Endothelial cell of hepatic sinusoid (primary cell): ENCODE results near the gene LDLRAD4.
"Not testable (repeated sequence)": the region's sequence is repeated elsewhere in the genome, so short reads cannot be mapped to it uniquely, and the experiment has no call there.

ENCODE experiments used
- in situ Hi-C: cut with HindIII; loops from 2 replicates; pipeline ENCODE4 v1.10.0; 2017; ENCODE audit warnings: low sequenced_read_pairs

Gene LDLRAD4

DNA sequence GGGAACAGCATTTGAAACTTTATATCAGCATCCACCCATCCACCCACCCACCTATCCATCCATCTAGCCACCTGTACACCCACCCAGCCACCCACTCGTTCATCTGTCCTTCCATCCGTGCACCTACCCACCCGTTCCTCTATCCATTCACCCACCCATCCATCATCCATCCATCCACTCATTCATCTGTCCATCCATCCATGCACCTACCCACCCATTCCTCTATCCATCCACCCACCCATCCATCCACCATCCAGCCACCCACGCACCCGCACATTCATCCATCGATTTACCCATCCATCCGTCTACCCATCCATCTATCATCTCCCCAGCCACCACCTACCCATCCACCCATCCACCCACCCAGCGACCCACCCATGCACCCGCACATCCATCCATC, 24.8 kb downstream of the LDLRAD4 start:
- in situ Hi-C loops: no loop called here

DNA sequence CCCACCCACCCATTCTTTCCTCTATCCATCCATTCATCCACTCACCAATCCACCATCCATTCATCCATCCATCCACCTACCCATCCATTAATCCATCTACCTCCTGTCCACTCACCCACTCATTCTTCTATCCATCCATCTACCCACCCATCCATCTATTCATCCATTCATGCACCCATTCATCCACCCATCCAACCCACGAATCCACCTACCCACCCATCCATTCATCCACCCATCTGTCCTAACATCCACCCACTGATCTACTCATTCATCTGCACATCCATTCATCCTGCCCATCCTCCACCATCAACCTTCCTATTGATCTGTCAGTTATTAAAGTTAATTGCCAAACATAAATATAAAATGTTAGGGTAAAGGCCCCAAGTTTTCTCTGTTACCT, 25.6 kb downstream of the LDLRAD4 start:
- in situ Hi-C loops: no loop called here

DNA sequence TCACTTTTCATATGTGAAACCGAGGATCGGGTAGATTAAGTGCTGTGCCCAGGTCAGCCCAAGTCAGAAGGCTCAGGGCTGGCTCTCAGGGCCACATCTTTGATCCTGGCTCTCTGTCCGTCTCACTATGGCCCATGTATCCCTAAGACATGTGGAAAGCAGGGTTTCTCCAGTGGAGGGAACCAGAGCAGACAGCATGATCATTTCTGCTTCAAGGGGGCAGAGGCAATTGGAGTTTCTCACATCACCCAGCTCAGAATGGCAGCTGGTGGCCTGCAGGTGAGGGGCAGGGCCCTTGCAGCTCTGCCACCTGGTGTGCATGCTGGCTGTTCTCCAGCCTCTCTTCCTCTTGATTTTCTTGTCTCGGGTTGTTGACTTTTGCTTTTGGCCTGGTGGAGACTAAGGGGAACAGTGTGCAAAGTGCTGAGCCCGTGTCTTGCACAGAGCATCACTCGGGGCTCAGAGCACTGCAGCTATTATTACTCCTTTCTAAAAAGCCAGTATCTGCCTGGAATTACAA, 27.0 kb downstream of the LDLRAD4 start:
- in situ Hi-C loops: no loop called here

DNA sequence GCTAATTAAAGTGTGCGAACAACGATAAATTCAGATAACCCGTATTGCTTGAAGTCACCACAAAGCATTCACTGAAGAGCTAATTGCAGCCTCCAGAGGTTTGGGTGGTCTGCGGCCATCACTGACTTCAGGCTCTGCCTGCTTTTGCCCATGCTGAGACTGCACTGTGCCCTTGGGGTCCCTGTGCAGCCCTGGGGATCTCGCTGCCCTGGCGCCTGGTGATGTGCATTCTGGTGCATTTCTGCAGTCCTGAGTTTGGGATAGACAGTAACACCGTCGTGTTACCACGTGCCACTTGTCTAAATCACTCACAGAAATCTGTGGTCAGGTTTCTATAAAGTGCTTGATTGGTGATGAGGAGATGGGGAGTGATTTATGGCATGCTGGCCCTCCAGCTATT, 27.6 kb downstream of the LDLRAD4 start:
- in situ Hi-C loops: no loop called here

DNA sequence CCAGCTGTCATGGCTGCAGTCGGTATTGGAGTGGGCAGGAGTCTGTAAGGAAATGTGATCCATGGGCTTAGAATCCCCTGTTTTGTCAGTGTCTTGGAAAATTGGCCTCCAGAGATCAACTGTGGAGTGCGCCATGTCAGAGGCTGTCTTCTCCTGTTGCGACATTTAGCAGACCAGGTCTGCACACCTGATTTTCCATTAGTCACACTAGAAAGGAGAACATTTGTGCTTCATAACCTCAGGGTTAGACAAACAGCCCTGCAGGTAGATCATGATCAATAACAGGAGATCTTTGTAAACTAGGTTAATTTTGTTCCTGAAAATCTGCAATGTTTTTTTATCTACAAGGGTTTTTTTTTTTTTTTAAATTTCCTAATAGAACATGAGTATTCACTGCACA, 28.0 kb downstream of the LDLRAD4 start:
- in situ Hi-C loops: no loop called here

DNA sequence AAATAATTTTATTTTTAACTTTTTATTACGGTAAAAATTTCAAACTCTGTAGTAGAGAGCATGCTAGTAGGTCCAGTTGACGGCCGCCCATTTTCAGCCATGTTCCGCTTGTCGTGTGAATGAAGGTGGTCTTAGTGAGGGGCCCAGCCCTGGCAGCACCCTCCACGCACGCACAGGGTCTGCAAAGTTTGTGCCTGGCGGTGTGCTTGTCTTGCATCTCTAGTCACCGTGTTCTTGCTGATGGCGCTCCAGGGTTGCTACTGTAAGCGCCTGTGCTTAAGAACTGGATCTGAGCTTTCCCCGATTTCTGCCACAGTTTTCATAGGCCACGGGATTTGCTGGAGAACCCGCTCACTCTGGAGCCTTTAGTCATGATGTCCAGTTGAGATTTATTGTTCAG, 28.9 kb downstream of the LDLRAD4 start:
- in situ Hi-C loops: no loop called here

DNA sequence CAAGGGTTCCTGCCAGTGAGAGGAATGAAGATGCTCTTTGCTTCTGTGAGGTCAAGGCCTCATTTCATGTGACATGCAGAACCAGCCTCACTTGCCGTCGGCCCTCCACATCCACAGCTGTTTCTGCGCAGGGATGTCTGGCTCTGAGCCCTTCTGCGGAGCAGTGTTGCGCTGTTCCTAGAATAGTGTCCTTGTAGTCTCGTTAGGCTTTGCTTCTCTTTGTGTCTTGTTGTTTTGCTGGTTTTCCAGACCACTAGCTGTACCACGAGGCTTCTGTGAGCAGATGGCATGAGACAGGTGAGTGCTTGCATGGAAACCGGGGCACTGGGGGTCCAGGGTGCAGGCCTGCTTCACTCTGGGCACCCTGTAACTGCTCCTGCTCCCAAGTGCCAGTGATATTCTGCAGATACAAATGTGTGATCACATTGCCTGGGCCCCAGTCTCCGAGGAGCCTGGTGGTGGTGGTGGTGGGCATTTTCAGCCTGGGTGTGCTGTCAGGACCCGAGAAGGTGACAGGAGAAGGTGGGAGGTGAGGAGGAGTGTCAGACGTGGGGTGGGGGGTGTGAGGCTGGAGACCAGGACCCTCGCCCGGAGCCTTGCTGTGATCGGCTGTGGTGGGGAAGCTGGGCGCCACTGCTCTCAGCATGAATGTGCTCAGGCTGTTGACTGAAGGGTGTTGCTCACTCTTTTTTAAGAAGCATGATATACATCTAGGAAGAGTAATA, 34.3 kb downstream of the LDLRAD4 start:
- in situ Hi-C loops: no loop called here

DNA sequence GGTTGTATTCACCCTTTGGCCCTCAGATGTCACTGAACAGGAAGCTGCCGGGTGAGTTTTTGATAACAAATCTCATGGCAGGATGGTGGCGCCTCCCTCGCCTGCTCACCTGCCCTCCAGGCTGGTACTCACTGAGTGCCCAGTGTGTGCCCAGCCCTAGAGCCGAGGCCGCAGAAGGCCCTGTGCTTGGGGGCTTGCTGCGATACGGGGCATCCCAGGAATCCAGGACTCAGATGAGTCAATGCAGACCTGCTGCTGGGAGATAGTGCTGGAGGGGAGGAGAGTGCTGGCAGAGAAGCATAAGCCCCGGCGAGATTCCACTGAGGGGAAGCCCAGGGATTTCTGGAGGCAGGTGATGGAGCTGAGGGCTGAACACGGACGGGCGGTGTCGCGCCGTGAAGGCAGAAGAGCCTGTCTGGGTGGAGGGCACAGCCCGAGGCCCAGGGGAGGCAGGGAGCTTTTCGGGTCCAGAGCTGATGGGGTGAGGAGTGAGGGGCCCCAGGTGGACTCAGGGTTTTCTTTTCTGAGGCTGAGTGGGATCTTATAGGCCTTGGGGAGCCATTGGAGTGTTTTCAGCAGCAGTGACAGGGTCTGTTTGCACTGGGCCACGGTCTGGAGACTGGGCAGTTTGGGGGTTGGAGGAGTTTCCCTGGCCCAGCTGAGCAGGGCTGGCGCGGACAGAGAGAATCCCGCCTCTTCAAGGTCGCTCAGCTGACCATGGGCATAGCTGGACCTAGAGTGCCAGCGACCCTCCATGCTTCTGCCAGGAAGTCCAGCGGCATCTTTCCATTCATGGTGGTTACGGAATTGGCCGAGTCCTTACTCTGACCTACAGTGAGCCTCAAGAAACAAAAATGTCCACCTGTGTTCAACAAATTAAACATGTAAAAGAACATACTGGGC, 35.5 kb downstream of the LDLRAD4 start:
- in situ Hi-C loops: no loop called here

DNA sequence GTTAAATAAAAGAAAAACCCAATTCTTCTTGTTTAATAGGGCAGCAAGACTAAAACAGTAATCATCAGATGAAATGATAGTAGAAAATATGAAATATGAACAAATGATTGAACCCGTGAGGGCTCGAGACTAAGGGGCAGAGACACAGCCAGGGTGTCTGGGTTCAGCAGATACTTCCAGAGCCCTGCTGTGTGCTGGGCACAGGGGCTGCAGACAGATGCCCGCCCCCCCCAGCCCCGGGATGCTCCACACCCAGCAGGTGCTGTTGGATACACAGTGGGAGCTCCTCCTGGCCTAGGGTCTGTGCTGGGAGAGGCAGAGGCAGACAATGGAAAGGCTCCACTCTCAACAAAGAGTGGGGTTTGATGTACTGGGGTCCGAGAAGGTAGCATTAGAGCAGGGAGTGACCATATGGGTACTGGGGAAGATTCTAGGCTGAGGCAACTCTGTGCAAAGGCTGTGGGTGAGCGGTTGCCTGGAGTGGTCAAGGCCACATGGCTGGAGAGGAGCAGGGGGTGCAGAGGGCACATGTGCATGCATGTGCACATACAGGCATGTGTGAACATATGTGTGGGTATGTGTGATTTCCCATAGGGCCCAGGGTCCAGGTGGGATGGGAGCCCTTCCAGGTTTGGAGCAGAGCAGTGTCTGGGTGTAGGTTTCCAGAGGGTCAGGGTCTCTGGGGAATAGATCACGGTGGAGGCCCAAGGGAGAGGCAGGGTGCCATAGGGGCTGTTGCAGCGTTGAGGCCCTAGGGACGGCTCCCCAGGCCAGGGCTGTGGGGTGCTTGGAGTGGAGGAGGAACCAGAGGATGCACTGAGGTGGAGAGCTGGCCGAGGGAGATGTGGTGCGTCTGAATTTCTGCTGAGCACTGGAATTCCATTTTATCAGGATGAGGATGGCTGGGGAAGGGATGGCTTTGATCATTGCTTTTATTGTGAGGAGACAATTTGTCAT, 36.7 kb downstream of the LDLRAD4 start:
- in situ Hi-C loops: no loop called here

DNA sequence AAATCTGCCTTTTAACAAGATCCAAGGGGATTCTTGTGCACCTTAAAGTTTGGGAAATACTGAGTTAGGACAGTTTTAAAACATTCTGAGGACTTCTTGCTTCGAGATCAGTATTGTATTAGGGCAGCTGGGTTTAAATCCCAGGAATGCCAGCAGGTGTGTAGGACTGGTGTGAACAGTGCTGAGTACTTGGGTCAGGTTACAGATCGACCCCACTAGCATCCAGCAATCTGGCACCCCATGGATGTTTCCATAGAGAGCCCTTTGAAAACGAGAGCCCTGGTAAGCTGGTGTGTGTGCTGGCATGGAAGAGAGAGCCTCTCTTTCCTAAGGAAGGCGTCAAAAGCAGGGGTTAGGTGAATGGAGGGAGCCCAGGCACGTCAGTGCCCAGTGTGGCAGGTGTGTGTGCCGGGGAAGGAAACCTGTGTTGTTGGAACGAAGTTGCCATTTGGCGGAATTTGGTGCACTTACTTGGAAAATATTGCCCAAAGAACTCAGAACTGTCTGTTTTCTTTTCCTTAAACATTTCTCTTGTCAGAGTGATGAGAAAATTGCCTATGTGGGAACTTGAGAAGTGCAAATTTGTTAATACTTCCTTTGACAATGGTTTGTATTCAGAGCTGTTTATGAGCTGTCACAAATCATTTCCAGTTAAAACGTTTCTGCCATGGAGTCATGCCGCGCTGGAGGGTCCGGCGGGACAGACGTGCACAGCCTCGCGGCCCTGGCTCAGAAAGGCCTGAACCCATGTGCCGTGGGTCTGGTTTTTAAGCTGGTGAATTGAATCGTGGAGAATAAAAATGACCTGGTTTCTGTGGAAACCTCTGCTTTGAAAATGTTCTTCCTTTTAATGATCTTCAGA, 38.1 kb downstream of the LDLRAD4 start:
- in situ Hi-C loops: no loop called here

DNA sequence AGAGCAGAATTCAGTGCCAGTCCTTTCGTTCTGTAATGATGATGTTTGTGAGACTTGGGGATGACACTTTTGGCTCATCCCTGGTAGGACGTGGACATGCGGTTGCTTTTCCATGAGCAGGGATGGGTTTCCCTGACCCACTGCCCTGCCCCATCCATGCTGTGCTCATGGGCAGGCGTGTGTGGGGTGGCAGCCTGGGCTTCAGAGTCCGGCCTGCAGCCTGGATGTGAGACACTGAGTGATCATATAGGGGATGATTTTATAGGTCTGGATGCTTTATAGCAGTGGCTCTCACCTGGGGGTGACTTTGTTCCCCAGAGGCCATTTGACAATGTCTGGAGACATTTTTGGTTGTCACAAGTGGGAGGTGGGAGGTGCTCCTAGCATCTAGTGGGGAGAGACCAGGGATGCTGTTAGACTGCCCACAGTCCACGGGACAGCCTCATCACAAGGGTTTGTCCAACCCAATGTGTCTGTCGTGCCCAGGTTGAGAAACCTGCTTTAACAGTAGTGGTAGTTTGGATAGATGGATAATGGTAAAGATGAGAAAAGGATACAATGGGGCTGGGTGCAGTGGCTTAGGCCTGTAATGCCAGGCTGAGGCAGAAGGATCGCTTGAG, 38.9 kb downstream of the LDLRAD4 start:
- in situ Hi-C loops: no loop called here

DNA sequence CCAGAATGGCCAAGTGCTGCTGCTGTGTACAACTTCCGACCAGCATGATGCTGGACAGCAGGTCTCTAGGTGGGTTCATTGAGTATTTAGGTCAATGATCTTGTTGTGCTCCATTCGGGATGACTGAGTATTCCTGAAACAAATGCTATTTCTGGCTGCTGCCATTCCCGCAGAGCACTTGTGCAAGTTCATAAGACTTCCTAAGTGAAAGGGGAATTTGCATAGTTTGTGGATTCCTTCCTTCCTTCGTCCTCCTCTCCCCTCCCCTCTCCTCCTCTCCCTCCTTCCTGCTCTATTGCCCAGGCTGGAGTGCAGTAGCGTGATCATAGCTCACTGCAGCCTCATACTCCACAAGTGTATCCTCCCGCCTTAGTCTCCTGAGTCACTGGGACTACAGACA, 40.4 kb downstream of the LDLRAD4 start:
- in situ Hi-C loops: no loop called here

DNA sequence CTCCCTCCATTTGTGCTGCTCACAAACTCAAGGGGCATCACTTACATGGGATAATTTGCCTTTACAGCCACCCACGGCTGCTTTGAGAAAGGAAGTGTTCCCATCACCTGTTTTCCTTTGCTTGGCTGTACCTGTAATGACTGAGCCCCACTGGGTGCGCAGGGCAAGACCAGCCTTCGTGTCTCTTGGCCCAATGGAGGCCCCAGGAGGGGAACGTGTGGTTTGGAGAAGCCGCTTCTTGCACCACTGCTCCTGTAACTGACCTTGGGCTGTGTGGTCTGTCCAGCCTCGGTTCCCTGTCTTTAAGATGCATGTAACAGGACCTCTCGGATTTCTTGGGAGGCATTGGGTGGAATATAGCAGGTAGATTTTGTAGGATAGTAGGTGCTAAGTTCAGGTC, 41.1 kb downstream of the LDLRAD4 start:
- in situ Hi-C loops: no loop called here

DNA sequence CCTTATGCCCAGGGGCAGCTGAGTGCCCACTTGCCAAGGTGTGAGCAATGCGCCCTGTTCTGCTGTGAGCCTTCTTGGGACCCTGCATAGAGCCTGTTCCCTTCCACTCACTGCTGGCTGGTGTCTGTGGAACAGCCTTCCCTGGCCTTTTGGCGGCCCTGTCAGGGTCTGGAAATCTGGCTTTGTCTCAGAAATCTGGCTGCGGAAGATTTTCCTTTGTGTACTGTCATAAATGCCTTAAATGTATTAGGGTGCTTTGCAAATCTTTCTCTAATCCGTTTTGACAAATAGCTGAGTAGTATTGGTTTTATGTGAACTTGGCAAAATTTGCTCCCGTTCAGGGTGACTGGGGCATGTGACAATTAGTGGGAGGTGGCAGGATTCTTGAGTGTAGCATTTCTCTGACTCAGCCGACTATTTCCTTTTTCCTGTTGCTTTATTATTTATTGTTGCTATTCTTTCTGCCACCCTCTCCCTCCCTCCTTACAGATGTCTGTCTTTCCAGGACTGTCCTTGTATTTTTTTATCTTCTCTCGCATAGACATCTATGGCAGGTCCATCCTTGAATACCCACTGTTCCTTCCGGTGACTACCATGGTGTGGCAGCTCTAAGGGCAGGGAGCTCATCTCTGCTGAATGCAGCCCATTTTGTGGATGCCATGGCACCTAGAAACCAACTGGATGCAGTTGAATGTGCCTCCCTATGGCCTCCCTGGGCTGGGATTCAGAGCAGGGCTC, 41.8 kb downstream of the LDLRAD4 start:
- in situ Hi-C loops: no loop called here

DNA sequence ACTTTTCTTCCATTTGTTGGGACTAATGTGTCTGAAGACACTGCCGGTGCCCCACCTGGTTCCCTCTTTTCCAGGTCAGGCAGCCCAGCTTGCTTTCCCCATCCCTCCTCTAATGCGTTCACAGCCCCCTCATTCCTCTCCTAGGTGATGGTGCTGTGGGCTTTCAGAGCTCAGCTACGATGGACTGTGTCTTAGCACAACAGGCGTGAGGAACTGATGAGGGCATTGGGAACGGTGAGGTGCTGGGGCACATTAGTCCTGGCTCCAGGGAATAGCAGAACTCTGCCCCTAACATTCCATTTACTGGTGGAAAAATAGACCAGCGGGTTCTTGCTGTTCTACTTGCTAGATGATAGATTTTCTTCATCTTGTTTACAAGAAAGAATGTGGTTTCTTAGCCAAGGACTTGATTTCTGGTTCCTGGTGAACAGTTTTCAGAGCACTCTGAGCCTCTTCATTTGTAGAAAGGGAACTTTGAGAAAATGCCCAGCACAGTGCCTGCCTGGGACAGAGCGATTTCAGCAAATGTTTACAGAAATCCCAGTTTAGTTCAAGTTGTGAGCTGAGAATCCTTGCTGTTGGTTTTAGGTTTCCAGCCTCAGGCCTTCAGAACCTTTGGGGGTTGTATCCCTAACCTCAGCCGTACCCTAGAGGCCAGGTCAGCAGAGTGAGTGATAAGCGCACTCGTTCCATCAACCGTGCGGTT, 42.5 kb downstream of the LDLRAD4 start:
- in situ Hi-C loops: no loop called here

DNA sequence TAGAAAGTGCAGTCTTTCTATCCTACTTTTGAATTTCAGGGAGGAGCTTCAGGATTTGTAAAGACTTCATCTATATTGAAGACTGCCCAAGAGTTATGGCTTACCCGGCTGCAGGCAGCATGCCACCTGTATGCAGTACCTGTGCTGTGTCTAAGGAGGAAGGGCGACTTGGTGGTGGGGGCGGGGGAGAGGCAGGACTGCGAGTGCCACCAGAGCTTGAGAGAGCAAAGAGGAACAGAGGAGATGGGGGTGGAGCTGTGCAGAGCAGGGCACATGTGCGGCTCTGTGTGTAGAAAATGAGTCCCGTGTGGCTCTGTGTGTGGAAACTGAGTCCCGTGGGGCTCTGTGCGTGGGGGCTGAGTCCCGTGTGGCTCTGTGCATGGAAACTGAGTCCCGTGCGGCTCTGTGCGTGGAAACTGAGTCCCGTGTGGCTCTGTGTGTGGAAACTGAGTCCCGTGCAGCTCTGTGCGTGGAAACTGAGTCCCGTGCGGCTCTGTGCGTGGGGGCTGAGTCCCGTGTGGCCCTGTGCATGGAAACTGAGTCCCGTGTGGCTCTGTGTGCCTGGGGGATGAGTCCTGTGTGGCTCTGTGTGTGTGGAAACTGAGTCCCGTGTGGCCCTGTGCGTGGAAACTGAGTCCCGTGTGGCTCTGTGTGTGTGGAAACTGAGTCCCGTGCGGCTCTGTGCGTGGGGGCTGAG, 43.2 kb downstream of the LDLRAD4 start:
- in situ Hi-C loops: no loop called here

DNA sequence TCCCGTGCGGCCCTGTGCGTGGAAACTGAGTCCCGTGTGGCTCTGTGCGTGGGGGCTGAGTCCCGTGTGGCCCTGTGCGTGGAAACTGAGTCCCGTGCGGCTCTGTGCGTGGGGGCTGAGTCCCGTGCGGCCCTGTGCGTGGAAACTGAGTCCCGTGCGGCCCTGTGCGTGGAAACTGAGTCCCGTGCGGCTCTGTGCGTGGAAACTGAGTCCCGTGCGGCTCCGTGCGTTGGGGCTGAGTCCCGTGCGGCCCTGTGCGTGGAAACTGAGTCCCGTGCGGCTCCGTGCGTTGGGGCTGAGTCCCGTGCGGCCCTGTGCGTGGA, 43.8 kb downstream of the LDLRAD4 start:
- in situ Hi-C loops: not testable (repeated sequence)
